Measurements from ENCODE around the gene CHTOP.

GRCh38 chr1:153614906-153615305, 19.0 kb upstream of the CHTOP start:
- TF ChIP-seq CTCF (IDR thresholded peaks at IDR 0.05) (no peak), GABPA (IDR thresholded peaks at IDR 0.05; ENCODE audit: low read depth) (no peak), RAD21 (IDR thresholded peaks at IDR 0.05; ENCODE audit: low read length) (no peak), POLR2AphosphoS5 (IDR thresholded peaks at IDR 0.05; ENCODE audit: low read depth, low read length) (no peak), YY1 (IDR thresholded peaks at IDR 0.05; ENCODE audit: low read depth) (no peak), REST (IDR thresholded peaks at IDR 0.05; ENCODE audit: low read depth, low read length) (no peak)
